GM21528 (cell line): Measurements from ENCODE around the gene MYL7.

Source experiments
- ATAC-seq: cut with Tn5 transposase; IDR thresholded peaks from one replicate; pipeline ENCODE4 v1.9.1; 2021; ENCODE audit warnings: mild to moderate bottlenecking, moderate library complexity; ENCODE audit not compliant: unreplicated experiment, low FRiP score

MYL7 gene

DNA sequence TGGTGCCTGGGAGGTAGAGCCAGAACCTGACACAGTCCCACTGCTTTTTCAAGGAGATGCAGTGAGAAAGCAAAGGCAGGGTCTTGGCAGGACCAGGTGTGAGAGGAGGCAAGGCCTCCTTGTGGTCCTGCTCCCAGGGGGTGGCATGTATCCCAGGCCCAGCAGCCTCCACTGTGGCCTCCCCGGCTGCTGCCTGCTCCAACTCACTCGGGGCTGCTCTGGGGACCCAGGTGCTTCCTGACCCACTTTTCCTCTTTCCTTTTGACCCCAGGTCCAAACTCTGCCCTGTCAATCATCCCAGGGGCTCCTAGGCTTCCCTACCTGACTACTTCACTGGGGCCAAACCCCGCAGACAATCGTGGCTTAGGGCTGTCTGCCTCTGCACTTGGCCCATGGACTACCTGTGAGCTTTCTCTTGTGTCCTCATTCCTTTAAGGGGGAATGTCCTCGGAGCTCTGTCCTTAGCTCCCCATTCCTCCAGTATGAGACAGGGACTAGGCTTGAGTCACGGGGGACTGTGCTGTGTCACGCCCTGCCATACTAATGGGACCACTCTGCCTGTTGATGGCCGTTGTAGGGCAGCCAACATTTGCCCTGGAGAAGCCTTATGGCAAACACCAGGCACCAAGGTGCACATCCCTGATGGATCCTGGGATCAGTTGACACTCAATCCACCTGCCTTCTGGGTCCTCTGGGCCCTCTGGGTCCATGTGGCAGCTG lies 38.1 kb downstream of the MYL7 start:
- no peak for ATAC-seq

DNA sequence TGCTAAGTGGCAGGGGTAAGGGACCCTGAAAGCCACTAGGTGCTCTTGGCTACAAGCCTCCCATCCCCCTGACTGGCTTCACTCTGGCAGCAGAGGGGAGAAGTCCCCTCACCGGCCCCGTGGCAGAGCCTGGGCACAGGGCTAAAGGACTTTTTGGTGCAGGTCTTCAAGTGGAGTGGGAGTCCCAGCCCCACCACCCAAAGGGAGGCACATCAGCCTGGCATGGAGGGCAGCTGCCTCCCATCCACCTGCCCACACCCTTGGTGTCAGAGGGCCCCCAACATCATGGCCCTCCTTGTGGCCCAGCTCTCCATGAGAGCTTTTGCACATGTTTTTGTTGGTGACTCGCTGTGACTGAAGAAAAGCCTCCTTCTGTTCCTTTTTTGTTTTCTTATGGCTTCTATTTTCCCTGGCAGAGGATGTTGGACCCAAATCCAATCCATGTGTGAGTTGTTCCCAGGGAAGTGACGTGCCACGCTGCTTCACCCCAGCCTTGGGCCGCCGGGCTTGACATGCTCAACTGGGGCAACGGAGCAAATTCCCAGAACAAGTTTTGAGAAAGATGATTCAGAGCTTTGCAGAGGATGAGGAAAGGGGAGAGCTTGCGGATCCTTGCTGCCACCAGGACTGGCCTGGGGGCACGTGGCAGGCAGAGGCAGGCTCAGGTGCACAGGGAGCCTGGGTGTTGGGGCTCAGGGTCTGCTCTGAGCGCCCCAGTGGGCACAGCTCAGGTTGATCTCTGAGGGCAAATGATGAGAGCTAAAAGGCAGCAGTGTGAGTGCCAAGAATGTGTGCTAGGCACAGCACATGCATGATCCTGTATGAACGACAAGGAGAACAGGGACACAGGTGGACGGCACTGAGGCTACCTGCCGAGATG lies 38.9 kb downstream of the MYL7 start:
- ATAC-seq = no peak

DNA sequence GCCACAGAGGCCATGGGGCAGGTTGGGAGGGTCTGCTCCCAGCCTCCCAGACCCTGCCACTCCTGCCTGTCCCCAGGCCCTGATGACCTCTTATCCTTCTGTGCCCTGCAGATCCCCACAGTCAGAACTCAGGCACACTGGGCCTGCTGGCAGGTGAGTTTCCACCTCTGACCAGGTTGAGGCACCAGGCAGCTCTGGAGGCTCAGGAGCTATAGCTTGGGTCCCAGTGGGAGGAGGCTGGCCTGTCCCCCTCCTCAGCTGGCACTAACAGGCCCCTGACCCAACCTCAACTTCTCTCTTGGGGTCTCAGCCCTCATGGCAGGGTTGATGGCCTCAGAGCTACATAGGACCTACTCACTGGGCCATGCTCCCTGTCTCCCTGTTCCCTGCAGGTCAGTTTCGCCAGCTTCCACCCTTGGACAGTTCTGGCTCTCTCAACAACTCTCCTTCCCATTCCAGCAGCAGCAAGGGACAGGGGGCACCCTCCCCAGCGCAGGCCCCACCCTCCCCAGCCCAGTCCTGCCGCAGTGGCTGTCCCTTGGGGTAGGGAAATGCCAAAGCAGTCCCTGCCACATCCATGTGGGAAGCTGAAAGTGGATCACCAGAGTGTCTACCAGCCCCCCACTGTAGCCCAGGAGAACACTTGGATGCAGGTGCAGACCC lies 39.7 kb downstream of the MYL7 start:
- no peak for ATAC-seq

DNA sequence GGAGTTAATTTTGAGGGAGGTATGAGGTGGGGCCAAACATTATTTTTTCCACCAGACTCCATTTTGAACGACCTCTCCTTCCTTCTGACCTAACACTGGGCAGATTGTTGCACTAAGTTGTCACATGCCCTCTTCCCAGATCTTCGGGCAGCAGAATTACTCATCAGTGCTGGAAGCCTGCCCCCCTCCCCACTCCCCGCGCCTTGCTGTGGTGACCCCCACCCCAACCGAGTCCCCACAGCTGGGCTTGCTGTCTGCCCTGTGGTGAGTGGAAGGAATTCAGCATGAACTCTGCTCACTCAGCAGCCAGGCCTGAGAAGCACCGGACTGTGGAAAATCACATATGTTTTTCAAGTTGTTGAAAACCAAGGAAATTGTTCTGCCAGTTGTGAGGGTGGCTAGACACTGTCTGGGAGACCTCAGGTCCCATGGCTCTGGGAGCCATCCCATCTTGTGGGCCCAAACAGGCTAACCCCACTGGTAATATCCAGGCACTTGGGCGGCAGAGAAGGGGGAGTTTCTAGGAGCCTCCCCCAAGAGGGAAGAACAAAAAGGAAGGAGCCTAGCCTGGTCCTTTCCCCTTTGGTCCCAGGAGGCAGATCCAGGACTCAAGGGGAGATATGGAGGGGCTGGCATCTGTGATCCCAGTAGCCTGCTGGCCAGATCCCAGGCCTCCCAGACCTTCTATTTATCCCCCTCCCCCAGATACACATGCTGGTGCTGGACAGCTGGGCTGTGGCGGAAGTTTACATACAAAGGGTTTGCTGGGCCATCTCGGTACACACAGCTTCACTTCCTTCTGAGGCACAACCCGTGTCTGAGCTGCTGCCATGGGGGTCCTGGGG lies 40.5 kb downstream of the MYL7 start:
- no peak for ATAC-seq

DNA sequence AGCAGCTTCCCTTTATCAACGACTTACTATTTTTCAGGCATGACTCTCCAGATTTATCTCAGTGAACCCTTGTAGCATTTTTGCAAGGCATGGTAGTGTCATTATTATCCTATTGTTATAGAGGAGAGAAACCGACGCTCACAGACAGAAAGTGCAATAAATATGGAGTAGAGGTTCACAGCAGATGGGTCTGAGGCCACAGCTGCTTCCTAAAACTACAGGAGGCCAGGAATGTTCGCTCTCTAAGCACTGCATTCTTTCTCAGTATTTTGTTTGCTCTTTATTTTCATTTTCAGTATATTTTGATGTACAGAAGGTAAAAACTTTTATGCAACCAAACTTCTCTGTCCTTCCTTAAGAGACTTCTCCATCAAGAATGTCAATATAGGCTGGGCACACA lies 41.5 kb downstream of the MYL7 start:
- ATAC-seq = no peak

DNA sequence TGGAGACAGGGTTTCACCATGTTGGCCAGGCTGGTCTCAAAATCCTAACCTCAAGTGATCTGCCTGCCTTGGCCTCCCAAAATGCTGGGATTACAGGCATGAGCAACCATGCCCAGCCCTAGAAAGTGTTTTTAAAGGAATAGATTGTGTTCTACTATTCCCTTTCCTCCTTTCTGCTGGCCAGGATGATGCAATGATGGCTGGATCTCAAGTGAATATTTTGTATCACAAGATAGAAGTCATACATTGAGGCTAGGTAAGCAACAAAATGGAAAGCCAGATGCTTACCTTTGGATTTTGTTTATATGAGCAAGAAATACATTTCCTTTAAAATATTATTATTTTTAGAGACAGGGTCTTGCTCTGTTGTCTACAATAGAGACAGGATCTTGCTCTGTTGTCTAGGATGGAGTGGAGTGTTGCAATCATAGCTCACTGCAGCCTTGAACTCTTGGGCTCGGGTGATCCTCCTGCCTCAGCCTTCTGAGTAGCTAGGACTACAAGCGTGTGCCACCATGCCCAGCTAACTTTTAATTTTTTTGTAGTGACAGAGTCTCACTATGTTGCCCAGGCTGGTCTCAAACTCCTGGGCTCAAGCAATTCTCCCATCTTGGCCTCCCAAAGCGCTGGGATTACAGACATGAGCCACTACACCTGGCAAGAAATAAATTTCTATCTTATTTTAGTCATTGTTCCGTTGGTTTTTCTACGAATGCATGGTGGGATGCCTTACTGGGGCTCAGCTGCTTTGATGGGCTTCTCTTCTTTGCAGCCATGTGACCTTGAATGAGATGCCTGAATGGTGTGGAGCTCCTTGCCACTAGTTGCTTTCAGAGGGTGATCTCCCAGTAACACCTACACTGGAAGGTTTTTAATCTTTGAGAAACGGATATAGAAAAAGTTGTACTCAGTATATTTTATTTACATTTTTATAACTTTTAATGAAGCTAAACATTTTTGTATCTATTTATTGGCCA lies 42.8 kb downstream of the MYL7 start:
- no peak for ATAC-seq

DNA sequence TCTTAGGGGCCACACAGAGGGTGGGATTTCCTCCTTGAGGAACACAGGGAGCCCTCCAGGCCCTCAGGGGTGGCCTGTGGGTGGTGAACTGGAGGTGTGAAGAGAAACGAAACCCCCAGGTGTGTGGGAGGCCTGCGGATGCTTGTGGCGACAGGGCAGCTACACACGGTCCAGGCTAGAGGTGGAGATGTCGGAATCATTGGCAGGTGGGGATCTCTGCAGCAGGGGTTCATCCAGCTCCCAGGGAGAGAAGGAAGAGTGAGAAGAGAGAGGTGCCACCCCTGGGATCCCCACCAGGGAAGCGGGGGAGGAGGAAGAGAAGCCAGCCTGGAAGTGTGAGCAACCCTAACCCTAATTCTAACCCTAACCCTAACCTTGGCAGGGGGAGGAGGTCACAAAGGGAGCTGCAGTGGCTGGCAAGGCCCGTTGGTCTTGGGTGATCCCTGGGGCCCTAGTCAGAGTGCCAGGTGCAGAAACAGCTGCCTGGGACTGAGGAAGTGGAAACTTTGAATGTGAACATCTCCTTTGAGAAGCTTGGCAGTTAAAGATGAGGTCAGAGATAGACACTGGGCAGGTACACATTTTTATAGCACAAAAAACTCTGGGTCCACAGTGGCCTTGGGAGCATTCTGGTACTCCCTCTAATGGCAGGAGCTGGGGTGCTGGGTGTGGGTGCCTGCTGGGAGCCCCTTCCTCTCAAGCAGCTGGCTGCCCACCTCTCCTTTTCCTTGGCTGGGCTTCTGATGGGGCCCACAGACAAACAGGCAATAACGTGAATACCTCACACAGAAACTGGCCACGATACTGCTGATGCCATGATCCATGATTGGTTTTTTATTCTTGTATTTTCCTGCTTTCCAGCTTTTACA lies 43.8 kb downstream of the MYL7 start:
- peak; percentile 48 for ATAC-seq

DNA sequence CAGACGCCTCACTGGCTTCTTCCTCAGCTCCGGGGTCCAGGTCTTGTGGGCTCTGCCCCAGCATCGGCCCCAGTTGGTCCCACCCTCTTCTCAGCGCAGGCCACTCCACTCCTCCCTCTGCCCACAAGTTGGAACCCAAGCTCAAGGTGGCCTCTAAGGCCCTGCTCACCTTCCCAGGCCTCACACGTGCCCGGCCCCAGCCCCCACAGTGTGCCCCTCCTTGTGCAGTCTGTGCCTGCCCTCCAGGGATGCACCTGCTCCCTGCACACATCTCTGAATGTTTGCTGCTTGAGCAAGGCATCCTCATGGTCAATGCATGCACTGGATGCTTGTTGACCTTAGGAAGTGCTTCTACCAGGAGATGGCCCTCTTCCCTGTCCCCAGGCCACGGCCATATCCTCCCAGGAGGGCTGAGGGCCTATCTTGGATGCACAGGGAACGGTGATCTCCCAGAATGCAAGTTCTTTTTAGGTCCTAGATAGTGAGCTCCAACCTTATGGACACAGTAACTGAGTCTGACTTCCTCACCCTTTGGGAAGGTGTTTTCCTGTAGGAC lies 44.7 kb downstream of the MYL7 start:
- ATAC-seq = no peak

DNA sequence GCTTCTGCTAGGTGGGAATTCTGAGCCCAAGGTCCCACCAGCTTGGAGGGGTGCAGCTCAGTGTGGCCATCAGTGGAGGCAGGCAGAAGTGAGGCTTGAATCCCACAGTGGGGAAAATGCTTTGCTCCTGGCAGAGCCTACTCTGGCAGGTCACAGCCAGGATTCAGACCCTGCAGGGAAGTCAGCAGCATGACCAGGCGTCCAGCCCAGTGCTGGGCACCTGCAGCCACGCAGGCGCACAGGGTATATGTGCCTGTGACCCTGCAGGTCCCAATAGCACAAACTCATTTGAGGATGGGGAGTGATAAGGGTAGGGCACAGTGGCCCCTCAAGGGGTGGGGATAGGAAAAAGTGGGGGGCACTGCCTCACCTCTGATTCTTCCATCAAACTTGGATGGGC lies 45.4 kb downstream of the MYL7 start:
- ATAC-seq = no peak

DNA sequence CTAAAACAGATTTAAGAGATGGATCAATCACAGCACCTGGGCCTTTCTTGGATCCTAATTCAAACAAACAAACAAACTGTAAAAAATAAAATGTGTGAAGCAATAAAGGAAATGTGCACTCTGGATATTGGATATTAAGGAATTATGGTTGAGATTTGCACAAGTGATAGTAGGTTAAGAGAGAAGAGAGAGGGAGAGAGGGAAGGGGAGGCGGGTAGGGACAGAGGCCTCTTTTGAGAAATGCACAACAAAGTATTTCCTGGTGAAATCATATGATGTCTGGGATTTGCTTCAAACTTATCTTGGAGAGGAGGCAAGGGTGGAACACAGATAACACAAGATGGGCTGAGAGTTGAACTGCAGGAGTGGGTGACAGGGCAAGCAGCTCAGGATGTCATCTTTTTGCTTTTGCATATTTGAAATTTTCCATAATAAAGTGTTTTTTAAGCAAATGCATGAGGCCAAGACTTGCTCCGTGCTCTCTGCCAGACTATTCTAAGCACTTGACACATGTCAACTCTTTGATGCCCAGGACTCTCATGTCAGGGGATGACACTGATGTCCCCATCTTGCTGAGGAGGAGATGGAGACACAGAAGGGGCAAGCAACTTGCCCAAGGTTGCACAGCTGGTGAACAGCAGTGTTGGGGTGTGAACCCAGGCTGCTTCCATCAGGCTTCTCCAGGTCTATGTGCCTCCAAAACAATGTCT lies 46.1 kb downstream of the MYL7 start:
- no peak for ATAC-seq

DNA sequence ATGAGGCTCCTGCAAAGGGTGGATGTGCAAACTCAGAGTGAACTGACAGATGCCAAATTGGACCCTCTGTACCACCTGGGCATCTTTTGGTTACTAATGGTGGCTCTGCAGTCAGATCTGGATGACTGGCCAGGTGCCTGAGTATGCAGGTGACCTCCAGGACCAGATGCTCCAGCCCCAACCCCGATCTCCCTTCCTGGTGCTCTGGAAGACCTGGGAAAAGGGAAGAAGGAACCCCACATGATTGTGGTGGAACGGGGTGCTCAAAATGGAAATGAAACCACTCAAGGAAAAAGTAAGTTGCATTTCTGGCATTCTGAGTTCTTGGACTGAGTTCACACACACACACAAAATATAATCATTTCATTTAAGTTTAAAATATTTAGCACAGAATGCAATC lies 46.8 kb downstream of the MYL7 start:
- no peak for ATAC-seq

DNA sequence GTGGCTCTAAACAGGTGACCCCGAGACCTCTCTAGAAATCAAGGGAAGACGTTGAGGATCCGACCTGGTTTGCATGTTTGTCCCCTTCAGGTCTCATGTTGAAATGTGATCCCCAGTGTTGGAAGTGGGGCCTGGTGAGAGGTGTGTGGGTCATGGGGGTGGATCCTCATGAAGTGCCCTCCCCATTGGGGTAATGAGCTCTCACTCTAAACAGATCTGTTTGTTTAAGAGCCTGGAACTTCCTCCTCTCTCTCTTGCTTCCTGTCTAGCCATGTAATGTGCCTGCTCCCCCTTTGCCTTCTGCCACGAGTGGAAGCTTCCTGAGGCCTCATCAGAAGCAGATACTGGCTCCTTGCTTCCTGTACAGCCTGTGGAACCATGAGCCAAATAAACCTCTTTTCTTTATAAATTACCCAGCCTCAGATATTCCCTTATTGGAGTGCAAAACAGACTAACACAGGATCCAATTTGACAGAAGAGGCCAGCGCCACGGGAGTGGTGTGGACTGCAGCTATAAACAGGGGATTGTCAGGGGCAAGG lies 48.0 kb downstream of the MYL7 start:
- no peak for ATAC-seq
